HepG2 (cell line): Measurements from ENCODE around the gene HINT2. TPM values are rescaled to one million over a fixed set of nuclear protein-coding genes. Genes with fewer than 3 reads are reported as not detected.

Experiments
- CC2D1A ChIP-seq: sonication (generic); formaldehyde crosslinking; IDR thresholded peaks from 2 replicates; pipeline ENCODE4 v1.8.1; 2023; ENCODE audit warnings: mild to moderate bottlenecking, missing genetic modification reagents
- HCFC1 ChIP-seq: fragments of 150-350 bp; IDR thresholded peaks from 2 replicates; pipeline ENCODE4 v1.6.1; 2014; ENCODE audit warnings: low read depth, low read length
- HOXA5 ChIP-seq: sonication (generic); formaldehyde crosslinking; IDR thresholded peaks from 2 replicates; pipeline ENCODE4 v1.4.0; 2020; ENCODE audit warnings: missing genetic modification reagents
- KDM2A ChIP-seq: sonication (generic); formaldehyde crosslinking; IDR thresholded peaks from 2 replicates; pipeline ENCODE4 v1.4.0; 2020; ENCODE audit warnings: low read depth, missing genetic modification reagents, borderline replicate concordance
- MXD3 ChIP-seq: IDR thresholded peaks from 2 replicates; pipeline ENCODE4 v1.6.1; 2016; ENCODE audit warnings: mild to moderate bottlenecking, missing biosample characterization, missing genetic modification reagents
- PAWR ChIP-seq: sonication (generic); formaldehyde crosslinking; IDR thresholded peaks from 2 replicates; pipeline ENCODE4 v1.4.0; 2020; ENCODE audit warnings: missing genetic modification reagents, mild to moderate bottlenecking, borderline replicate concordance
- RFX3 ChIP-seq: IDR thresholded peaks from 2 replicates; pipeline ENCODE4 v1.6.1; 2016; ENCODE audit warnings: missing biosample characterization, missing genetic modification reagents
- RORA ChIP-seq: sonication (generic); formaldehyde crosslinking; IDR thresholded peaks from 2 replicates; pipeline ENCODE4 v1.5.0; 2020; ENCODE audit warnings: mild to moderate bottlenecking, missing genetic modification reagents, moderate library complexity
- SP4 ChIP-seq: sonication (generic); formaldehyde crosslinking; IDR thresholded peaks from 2 replicates; pipeline ENCODE4 v1.8.1; 2023; ENCODE audit warnings: mild to moderate bottlenecking, missing genetic modification reagents
- THRA ChIP-seq: sonication (generic); formaldehyde crosslinking; IDR thresholded peaks from 2 replicates; pipeline ENCODE4 v1.4.0; 2020; ENCODE audit warnings: missing genetic modification reagents, borderline replicate concordance
- U2AF2 ChIP-seq: fragments of 200-400 bp; formaldehyde crosslinking; IDR thresholded peaks from 2 replicates; pipeline ENCODE4 v1.6.1; 2017; ENCODE audit warnings: low read depth, mild to moderate bottlenecking, low read length
- UBTF ChIP-seq: sonication (generic); formaldehyde crosslinking; IDR thresholded peaks from 2 replicates; pipeline ENCODE4 v1.4.0; 2020; ENCODE audit warnings: mild to moderate bottlenecking, missing genetic modification reagents
- ZBTB46 ChIP-seq: sonication (generic); formaldehyde crosslinking; IDR thresholded peaks from 2 replicates; pipeline ENCODE4 v1.4.0; 2020; ENCODE audit warnings: mild to moderate bottlenecking, missing genetic modification reagents, borderline replicate concordance
- ZNF180 ChIP-seq: sonication (generic); formaldehyde crosslinking; IDR thresholded peaks from 2 replicates; pipeline ENCODE4 v1.4.0; 2020; ENCODE audit warnings: low read depth, missing genetic modification reagents, borderline replicate concordance
- ZNF282 ChIP-seq: fragments of 450-650 bp; IDR thresholded peaks from 2 replicates; pipeline ENCODE4 v1.6.1; 2018; ENCODE audit not compliant: partially characterized antibody
- ZNF335 ChIP-seq: sonication (generic); formaldehyde crosslinking; IDR thresholded peaks from 2 replicates; pipeline ENCODE4 v1.4.0; 2020; ENCODE audit warnings: missing genetic modification reagents
- ZNF614 ChIP-seq: IDR thresholded peaks from 2 replicates; pipeline ENCODE4 v1.6.1; 2018; ENCODE audit warnings: missing biosample characterization, missing genetic modification reagents, inconsistent platforms, borderline replicate concordance
- ZNF615 ChIP-seq: sonication (generic); formaldehyde crosslinking; IDR thresholded peaks from 2 replicates; pipeline ENCODE4 v1.5.0; 2020; ENCODE audit warnings: mild to moderate bottlenecking, missing genetic modification reagents, borderline replicate concordance
- ZNF75D ChIP-seq: sonication (generic); formaldehyde crosslinking; IDR thresholded peaks from 2 replicates; pipeline ENCODE4 v1.8.1; 2023; ENCODE audit warnings: missing genetic modification reagents, mild to moderate bottlenecking, borderline replicate concordance
- ZNF841 ChIP-seq: sonication (generic); formaldehyde crosslinking; IDR thresholded peaks from 2 replicates; pipeline ENCODE4 v1.8.1; 2023; ENCODE audit warnings: missing genetic modification reagents, borderline replicate concordance
- ZXDC ChIP-seq: sonication (generic); formaldehyde crosslinking; IDR thresholded peaks from 2 replicates; pipeline ENCODE4 v1.5.0; 2020; ENCODE audit warnings: mild to moderate bottlenecking, missing genetic modification reagents
- polyA plus RNA-seq, 8 experiments: library from polyadenylated mRNA; depleted of rRNA in 3 of 8; stranded (reverse) in 7 of 8; unstranded in 1 of 8; fragments of >200 nt; fragmentation: Illumina TruSeq in 4 of 8; extraction: Trizol in 4 of 8; gene quantifications; 2 replicates each; pipeline versions ENCODE4 v1.2.1 to v1.2.3, GENCODE V29; 2011 to 2016; ENCODE audit warnings: low read depth in 4 of 8, missing spikeins in 1 of 8, mixed read lengths in 1 of 8; ENCODE audit not compliant: insufficient read depth in 1 of 8
- total RNA-seq, 5 experiments: library from RNA; depleted of rRNA; stranded (reverse); fragments of >200 nt; fragmentation: Illumina TruSeq; extraction: Trizol; gene quantifications; 2 replicates each; pipeline ENCODE4 v1.2.3, GENCODE V29; 2016; ENCODE audit warnings: low read depth in 1 of 5

Gene HINT2
- total and polyA plus RNA-seq, 2 of the 13 experiments (the other 11 are each of a cell fraction or from before 2014, with no cell fraction given), result 37.9 to 56.2 TPM

GRCh38 chr9:35814106-35814840 lies 569 bp downstream of the HINT2 start (continued):
- TF ChIP-seq ZXDC, result no peak
- TF ChIP-seq KDM2A (CRISPR knock-in tag), result no peak; the same call in 1 of the 2 replicates
- TF ChIP-seq ZNF615 (CRISPR knock-in tag), result no peak
- no peak for TF ChIP-seq ZNF75D
- no peak for TF ChIP-seq RFX3 (CRISPR knock-in tag)
- TF ChIP-seq MXD3 (CRISPR knock-in tag), result no peak
- no peak for TF ChIP-seq HCFC1
- TF ChIP-seq PAWR, result no peak
- TF ChIP-seq RORA (CRISPR knock-in tag), result no peak
- TF ChIP-seq SP4, result peak; percentile 19; the same call in 1 of the 2 replicates
- no peak for TF ChIP-seq CC2D1A (CRISPR knock-in tag)
- no peak for TF ChIP-seq ZBTB46 (CRISPR knock-in tag)
- no peak for TF ChIP-seq ZNF180 (CRISPR knock-in tag)
- TF ChIP-seq ZNF614 (CRISPR knock-in tag), result peak; percentile 78; the same call in 1 of the 2 replicates
- no peak for TF ChIP-seq ZNF841 (CRISPR knock-in tag)
- TF ChIP-seq ZNF335 (CRISPR knock-in tag), result 0 out of 2 replicates have a peak, but pooled peaks have one; percentile 23
- no peak for TF ChIP-seq U2AF2
- peak; percentile 87; the same call in 1 of the 2 replicates for TF ChIP-seq THRA (CRISPR knock-in tag)
- TF ChIP-seq UBTF (CRISPR knock-in tag), result no peak; the same call in 1 of the 2 replicates
- TF ChIP-seq ZNF282, result no peak
- peak; percentile 60; the same call in 1 of the 2 replicates for TF ChIP-seq HOXA5 (CRISPR knock-in tag)
